ENCODE data around the gene SLAMF9. TPM values are rescaled to one million over a fixed set of nuclear protein-coding genes. Genes with fewer than 3 reads are reported as not detected.

Gene SLAMF9
- total RNA-seq, 1 donor from 2014 or later, result not detected

DNA sequence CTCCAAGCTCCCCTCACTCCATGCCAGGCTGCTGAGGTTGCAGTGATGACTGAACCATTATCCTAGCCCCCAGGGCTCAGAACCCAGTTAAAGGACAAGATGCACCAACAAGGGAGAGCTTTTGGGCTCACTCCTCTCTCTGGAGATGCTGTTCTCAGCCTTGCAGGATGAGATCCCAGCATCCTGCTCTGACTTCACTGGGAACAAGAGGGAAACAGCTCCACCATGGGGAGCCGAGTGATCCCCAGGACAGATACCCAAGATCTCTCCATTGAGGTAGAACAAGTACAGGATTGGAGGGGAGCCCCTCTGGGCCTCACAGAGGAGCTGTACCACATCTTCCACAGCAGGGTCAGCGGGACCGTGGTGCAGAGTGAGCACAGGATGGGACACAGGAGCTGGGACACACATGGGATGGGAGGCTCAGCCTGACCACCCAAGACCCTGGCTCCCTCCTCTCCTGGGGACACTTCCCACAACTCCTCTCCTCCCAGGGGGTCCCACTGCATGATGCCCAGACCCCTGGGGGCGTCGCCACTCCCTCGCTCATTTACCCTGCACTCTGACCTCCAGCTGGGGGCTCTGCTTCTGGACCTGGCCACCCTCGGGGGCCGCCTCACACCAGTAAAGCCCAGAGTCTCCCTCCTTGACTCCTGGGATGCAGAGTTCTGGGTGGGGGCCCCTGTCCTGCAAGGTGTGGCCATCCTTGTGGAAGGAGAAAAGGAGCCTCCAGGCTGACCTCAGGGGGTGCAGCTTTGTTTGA is 18.6 kb upstream of the SLAMF9 start:
- H3K4me3 Mint-ChIP-seq (ENCODE audit: unreplicated experiment), result no peak overlapping the region
- no peaks in the 10 kb centered on the region for H3K4me1 Mint-ChIP-seq (ENCODE audit: unreplicated experiment)
- no peaks in the 10 kb centered on the region for H3K9me3 Mint-ChIP-seq (ENCODE audit: unreplicated experiment)
- no peak for DNase-seq (ENCODE audit: extremely low spot score, unreplicated experiment)
- H3K27me3 Mint-ChIP-seq (ENCODE audit: unreplicated experiment), result peaks cover 40% of the 10 kb centered on the region
- TF ChIP-seq CTCF (IDR thresholded peaks at IDR 0.05), result no peak
- H3K36me3 Mint-ChIP-seq (ENCODE audit: unreplicated experiment), result no peaks in the 10 kb centered on the region
- no peak overlapping the region for H3K27ac Mint-ChIP-seq (ENCODE audit: unreplicated experiment)

GRCh38 chr1:159970932-159971342 is 16.9 kb upstream of the SLAMF9 start:
- no peaks in the 10 kb centered on the region for H3K4me1 Mint-ChIP-seq (ENCODE audit: unreplicated experiment)
- TF ChIP-seq CTCF (IDR thresholded peaks at IDR 0.05), result no peak
- H3K27me3 Mint-ChIP-seq (ENCODE audit: unreplicated experiment), result peaks cover 45% of the 10 kb centered on the region
- H3K4me3 Mint-ChIP-seq (ENCODE audit: unreplicated experiment), result no peak overlapping the region
- no peak overlapping the region for H3K27ac Mint-ChIP-seq (ENCODE audit: unreplicated experiment)
- DNase-seq (ENCODE audit: extremely low spot score, unreplicated experiment), result no peak
- H3K36me3 Mint-ChIP-seq (ENCODE audit: unreplicated experiment), result no peaks in the 10 kb centered on the region
- no peaks in the 10 kb centered on the region for H3K9me3 Mint-ChIP-seq (ENCODE audit: unreplicated experiment)

GRCh38 chr1:159968901-159969300 is 14.9 kb upstream of the SLAMF9 start:
- H3K27ac Mint-ChIP-seq (ENCODE audit: unreplicated experiment), result no peak overlapping the region
- no peaks in the 10 kb centered on the region for H3K9me3 Mint-ChIP-seq (ENCODE audit: unreplicated experiment)
- DNase-seq (ENCODE audit: extremely low spot score, unreplicated experiment), result peak; percentile 34
- H3K4me3 Mint-ChIP-seq (ENCODE audit: unreplicated experiment), result no peak overlapping the region
- H3K27me3 Mint-ChIP-seq (ENCODE audit: unreplicated experiment), result peaks cover 60% of the 10 kb centered on the region
- no peak for TF ChIP-seq CTCF (IDR thresholded peaks at IDR 0.05)
- no peaks in the 10 kb centered on the region for H3K4me1 Mint-ChIP-seq (ENCODE audit: unreplicated experiment)
- no peaks in the 10 kb centered on the region for H3K36me3 Mint-ChIP-seq (ENCODE audit: unreplicated experiment)

DNA sequence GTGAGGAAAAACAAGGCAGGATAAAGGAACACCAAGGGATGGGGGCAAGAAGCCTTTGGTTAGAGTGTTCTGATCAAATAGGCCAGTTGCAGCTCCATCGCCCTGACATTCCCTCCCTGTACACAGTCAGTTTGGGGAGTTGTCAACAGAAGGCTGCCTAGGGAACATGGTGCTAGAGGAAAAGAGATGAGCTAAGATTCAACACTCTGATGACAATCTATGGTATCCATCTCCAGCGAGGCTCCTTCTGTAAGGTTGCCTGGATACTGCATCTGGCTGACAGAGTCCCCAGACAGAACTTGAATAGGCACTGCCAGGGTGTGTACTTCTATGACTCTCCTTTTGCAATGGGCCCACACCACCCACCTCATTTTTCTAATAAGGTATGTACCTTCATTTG is 11.2 kb upstream of the SLAMF9 start:
- H3K9me3 Mint-ChIP-seq (ENCODE audit: unreplicated experiment), result no peaks in the 10 kb centered on the region
- no peak for DNase-seq (ENCODE audit: extremely low spot score, unreplicated experiment)
- no peak for TF ChIP-seq CTCF (IDR thresholded peaks at IDR 0.05)
- H3K27ac Mint-ChIP-seq (ENCODE audit: unreplicated experiment), result no peak overlapping the region
- no peaks in the 10 kb centered on the region for H3K4me1 Mint-ChIP-seq (ENCODE audit: unreplicated experiment)
- H3K4me3 Mint-ChIP-seq (ENCODE audit: unreplicated experiment), result no peak overlapping the region
- peaks cover 57% of the 10 kb centered on the region for H3K27me3 Mint-ChIP-seq (ENCODE audit: unreplicated experiment)
- H3K36me3 Mint-ChIP-seq (ENCODE audit: unreplicated experiment), result no peaks in the 10 kb centered on the region

DNA sequence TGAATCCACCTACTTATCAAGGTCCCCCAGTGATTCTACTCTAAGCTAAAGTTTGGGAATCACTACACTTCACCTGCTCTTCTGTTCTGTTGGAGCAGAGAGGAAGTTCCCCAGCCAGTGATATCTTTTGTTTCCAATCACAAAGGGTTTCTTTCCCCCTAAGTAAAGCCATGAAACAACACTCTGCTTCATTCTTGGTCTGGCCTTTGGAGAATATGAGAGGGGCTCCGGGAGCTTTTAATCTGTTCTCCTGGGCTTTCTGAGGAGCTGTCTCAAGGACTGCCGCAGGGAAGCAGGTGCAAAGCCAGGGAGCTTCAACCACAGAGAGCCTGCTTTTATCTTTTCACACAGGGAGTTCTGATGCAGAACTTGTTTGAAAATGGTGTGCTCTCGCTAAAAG is 10.1 kb upstream of the SLAMF9 start:
- Mint-ChIP-seq H3K27ac (ENCODE audit: unreplicated experiment) (no peak overlapping the region), H3K9me3 (ENCODE audit: unreplicated experiment) (no peaks in the 10 kb centered on the region), H3K36me3 (ENCODE audit: unreplicated experiment) (no peaks in the 10 kb centered on the region), H3K4me1 (ENCODE audit: unreplicated experiment) (no peaks in the 10 kb centered on the region), H3K27me3 (ENCODE audit: unreplicated experiment) (peaks cover 61% of the 10 kb centered on the region), H3K4me3 (ENCODE audit: unreplicated experiment) (no peak overlapping the region)
- no peak for DNase-seq (ENCODE audit: extremely low spot score, unreplicated experiment)
- TF ChIP-seq CTCF (IDR thresholded peaks at IDR 0.05), result no peak
